HepG2 (cell line): ENCODE results near the gene HPS1. TPM values are rescaled to one million over a fixed set of nuclear protein-coding genes. Genes with fewer than 3 reads are reported as not detected.

Experiments
- ELF1 ChIP-seq: sonication (generic); formaldehyde crosslinking; IDR thresholded peaks from 2 replicates; pipeline ENCODE4 v1.4.0; 2020; ENCODE audit warnings: missing genetic modification reagents
- NFKBIZ ChIP-seq: IDR thresholded peaks from 2 replicates; pipeline ENCODE4 v1.6.1; 2018; ENCODE audit warnings: missing genetic modification reagents, missing compliant biosample characterization
- PRMT3 ChIP-seq: sonication (generic); formaldehyde crosslinking; IDR thresholded peaks from 2 replicates; pipeline ENCODE4 v1.8.1; 2022; ENCODE audit warnings: low read depth, mild to moderate bottlenecking, moderate library complexity, missing genetic modification reagents, borderline replicate concordance
- SAP130 ChIP-seq: IDR thresholded peaks from 2 replicates; pipeline ENCODE4 v1.6.1; 2016; ENCODE audit warnings: low read depth
- TBX3 ChIP-seq: fragments of 450-650 bp; IDR thresholded peaks from 2 replicates; pipeline ENCODE4 v1.6.1; 2017; ENCODE audit warnings: antibody characterized with exemption, mild to moderate bottlenecking, inconsistent platforms, borderline replicate concordance
- U2AF2 ChIP-seq: fragments of 200-400 bp; formaldehyde crosslinking; IDR thresholded peaks from 2 replicates; pipeline ENCODE4 v1.6.1; 2017; ENCODE audit warnings: low read depth, mild to moderate bottlenecking, low read length
- ZBTB40 ChIP-seq, 2 experiments: fragments of 450-650 bp in 1 of 2; sonication (generic) in 1 of 2; formaldehyde crosslinking in 1 of 2; IDR thresholded peaks; 2 replicates each; pipeline versions ENCODE4 v1.6.1 to v1.8.0; 2016 to 2022; ENCODE audit warnings: antibody characterized with exemption in 1 of 2, mild to moderate bottlenecking in 1 of 2, missing genetic modification reagents in 1 of 2
- ZKSCAN1 ChIP-seq: fragments of 150-350 bp; IDR thresholded peaks from 2 replicates; pipeline ENCODE4 v1.6.1; 2014; ENCODE audit warnings: low read length
- ZNF138 ChIP-seq: sonication (generic); formaldehyde crosslinking; IDR thresholded peaks from 2 replicates; pipeline ENCODE4 v1.5.0; 2020; ENCODE audit warnings: mild to moderate bottlenecking, low read depth, missing genetic modification reagents
- ZNF33A ChIP-seq: sonication (generic); formaldehyde crosslinking; IDR thresholded peaks from 2 replicates; pipeline ENCODE4 v1.5.1; 2020; ENCODE audit warnings: missing genetic modification reagents, mild to moderate bottlenecking, moderate library complexity, borderline replicate concordance
- ZNF577 ChIP-seq: sonication (generic); formaldehyde crosslinking; IDR thresholded peaks from 2 replicates; pipeline ENCODE4 v1.4.0; 2020; ENCODE audit warnings: mild to moderate bottlenecking, low read depth, missing genetic modification reagents, borderline replicate concordance
- ZNF816 ChIP-seq: sonication (generic); formaldehyde crosslinking; IDR thresholded peaks from 2 replicates; pipeline ENCODE4 v1.8.0; 2022; ENCODE audit warnings: missing genetic modification reagents, mild to moderate bottlenecking, borderline replicate concordance
- polyA plus RNA-seq, 8 experiments: library from polyadenylated mRNA; depleted of rRNA in 3 of 8; stranded (reverse) in 7 of 8; unstranded in 1 of 8; fragments of >200 nt; fragmentation: Illumina TruSeq in 4 of 8; extraction: Trizol in 4 of 8; gene quantifications; 2 replicates each; pipeline versions ENCODE4 v1.2.1 to v1.2.3, GENCODE V29; 2011 to 2016; ENCODE audit warnings: low read depth in 4 of 8, missing spikeins in 1 of 8, mixed read lengths in 1 of 8; ENCODE audit not compliant: insufficient read depth in 1 of 8
- total RNA-seq, 5 experiments: library from RNA; depleted of rRNA; stranded (reverse); fragments of >200 nt; fragmentation: Illumina TruSeq; extraction: Trizol; gene quantifications; 2 replicates each; pipeline ENCODE4 v1.2.3, GENCODE V29; 2016; ENCODE audit warnings: low read depth in 1 of 5

HPS1 gene
- total and polyA plus RNA-seq, 2 of the 13 experiments (the other 11 are each of a cell fraction or from before 2014, with no cell fraction given), result 24.6 to 25.8 TPM

- no peak for TF ChIP-seq ZBTB40 (IDR thresholded peaks at IDR 0.05)
- TF ChIP-seq ZBTB40 (CRISPR knock-in tag; IDR thresholded peaks at IDR 0.05), result no peak
- no peak for TF ChIP-seq ELF1
- TF ChIP-seq SAP130 (CRISPR knock-in tag), result no peak
- TF ChIP-seq ZNF816, result no peak
- TF ChIP-seq PRMT3 (CRISPR knock-in tag), result no peak
- TF ChIP-seq ZNF577 (CRISPR knock-in tag), result no peak
- no peak for TF ChIP-seq NFKBIZ
- TF ChIP-seq ZKSCAN1, result no peak
- no peak for TF ChIP-seq U2AF2
- no peak for TF ChIP-seq ZNF138 (CRISPR knock-in tag)
- no peak for TF ChIP-seq ZNF33A (CRISPR knock-in tag)
- no peak for TF ChIP-seq TBX3
These were observed 7.0 kb upstream of the HPS1 start (continued) for GRCh38 chr10:98453729-98454128.
